ENCODE measurements around the gene ASXL1. TPM values are rescaled to one million over a fixed set of nuclear protein-coding genes. Genes with fewer than 3 reads are reported as not detected.

Gene ASXL1
- total RNA-seq, 4 donors from 2014 or later: 43.2 to 143 (median 71.8) TPM

DNA sequence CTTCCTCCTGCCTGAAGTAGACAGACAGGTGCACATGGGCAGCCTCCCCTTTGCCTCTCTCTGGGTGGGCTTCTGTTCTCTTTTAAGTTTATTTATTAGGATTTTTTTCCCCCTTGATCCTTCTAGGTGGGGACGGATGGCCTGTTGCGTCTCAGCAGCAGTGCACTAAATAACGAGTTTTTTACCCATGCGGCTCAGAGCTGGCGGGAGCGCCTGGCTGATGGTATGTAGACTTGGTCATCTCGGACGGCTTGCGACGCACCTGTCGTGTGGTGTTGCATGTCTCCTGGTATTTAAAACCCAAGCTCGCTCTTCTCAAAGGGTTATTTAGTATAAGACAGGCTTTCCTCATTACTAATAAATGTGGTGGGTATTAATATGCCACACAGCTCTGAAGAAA lies 73.3 kb downstream of the ASXL1 start:
- DNase-seq (ENCODE audit: low spot score in 2 of 2): no peak
- Histone ChIP-seq H3K27me3 (no peaks in the 10 kb centered on the region), H3K4me1 (no peaks in the 10 kb centered on the region), H3K36me3 (peaks cover 84% of the 10 kb centered on the region), H3K27ac (no peak overlapping the region), H3K4me3 (no peak overlapping the region), H3K9me3 (no peaks in the 10 kb centered on the region)
- TF ChIP-seq POLR2AphosphoS5 (IDR thresholded peaks at IDR 0.05) (no peak), EP300 (IDR thresholded peaks at IDR 0.05) (no peak), POLR2A (IDR thresholded peaks at IDR 0.05) (no peak)
- TF ChIP-seq, protein P1, sequence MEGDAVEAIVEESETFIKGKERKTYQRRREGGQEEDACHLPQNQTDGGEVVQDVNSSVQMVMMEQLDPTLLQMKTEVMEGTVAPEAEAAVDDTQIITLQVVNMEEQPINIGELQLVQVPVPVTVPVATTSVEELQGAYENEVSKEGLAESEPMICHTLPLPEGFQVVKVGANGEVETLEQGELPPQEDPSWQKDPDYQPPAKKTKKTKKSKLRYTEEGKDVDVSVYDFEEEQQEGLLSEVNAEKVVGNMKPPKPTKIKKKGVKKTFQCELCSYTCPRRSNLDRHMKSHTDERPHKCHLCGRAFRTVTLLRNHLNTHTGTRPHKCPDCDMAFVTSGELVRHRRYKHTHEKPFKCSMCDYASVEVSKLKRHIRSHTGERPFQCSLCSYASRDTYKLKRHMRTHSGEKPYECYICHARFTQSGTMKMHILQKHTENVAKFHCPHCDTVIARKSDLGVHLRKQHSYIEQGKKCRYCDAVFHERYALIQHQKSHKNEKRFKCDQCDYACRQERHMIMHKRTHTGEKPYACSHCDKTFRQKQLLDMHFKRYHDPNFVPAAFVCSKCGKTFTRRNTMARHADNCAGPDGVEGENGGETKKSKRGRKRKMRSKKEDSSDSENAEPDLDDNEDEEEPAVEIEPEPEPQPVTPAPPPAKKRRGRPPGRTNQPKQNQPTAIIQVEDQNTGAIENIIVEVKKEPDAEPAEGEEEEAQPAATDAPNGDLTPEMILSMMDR (IDR thresholded peaks at IDR 0.05): no peak
- WGBS: 96% methylated on average over 12 of the region's 12 CpGs

DNA sequence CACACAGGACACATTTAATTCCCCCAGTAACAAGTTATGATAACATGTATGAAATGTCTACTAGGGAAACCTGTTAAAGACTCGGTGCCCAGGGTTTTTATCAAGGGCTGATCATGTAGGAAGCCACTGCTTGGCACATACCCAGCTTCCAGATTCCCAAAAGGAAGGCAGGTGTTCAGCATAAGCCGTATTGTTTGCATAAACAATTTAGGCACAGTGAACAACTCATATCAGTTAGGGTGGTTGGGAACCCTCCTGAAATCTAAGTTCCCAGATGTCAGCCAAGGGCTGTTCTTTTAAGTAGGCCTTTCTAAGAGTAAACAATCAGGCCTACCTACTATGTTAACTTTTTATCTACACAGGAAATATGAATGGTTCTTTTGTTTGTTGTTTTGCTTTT lies 74.1 kb downstream of the ASXL1 start:
- Histone ChIP-seq H3K9me3 (no peaks in the 10 kb centered on the region), H3K4me3 (no peak overlapping the region), H3K4me1 (no peaks in the 10 kb centered on the region), H3K27ac (no peak overlapping the region), H3K27me3 (no peaks in the 10 kb centered on the region), H3K36me3 (peaks cover 92% of the 10 kb centered on the region)
- no peak for DNase-seq (ENCODE audit: low spot score in 2 of 2)
- TF ChIP-seq POLR2AphosphoS5 (IDR thresholded peaks at IDR 0.05): no peak
- TF ChIP-seq, protein P1 (IDR thresholded peaks at IDR 0.05): no peak
- no peak for TF ChIP-seq POLR2A (IDR thresholded peaks at IDR 0.05)
- TF ChIP-seq EP300 (IDR thresholded peaks at IDR 0.05): no peak
- 44% methylated on average over 2 of the region's 2 CpGs for WGBS

DNA sequence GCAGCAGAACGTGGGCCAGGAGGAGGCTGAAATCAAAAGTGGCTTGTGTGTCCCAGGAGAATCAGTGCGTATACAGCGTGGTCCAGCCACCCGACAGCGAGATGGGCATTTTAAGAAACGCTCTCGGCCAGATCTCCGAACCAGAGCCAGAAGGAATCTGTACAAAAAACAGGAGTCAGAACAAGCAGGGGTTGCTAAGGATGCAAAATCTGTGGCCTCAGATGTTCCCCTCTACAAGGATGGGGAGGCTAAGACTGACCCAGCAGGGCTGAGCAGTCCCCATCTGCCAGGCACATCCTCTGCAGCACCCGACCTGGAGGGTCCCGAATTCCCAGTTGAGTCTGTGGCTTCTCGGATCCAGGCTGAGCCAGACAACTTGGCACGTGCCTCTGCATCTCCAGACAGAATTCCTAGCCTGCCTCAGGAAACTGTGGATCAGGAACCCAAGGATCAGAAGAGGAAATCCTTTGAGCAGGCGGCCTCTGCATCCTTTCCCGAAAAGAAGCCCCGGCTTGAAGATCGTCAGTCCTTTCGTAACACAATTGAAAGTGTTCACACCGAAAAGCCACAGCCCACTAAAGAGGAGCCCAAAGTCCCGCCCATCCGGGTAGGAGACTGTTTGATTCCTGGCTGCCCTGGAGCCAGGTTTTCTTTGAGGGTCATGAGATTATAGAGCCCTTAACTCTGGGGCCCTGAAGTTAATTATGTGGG lies 75.3 kb downstream of the ASXL1 start:
- TF ChIP-seq, protein P1 (IDR thresholded peaks at IDR 0.05): no peak
- TF ChIP-seq EP300 (IDR thresholded peaks at IDR 0.05) (no peak), POLR2A (IDR thresholded peaks at IDR 0.05) (no peak), POLR2AphosphoS5 (IDR thresholded peaks at IDR 0.05) (no peak)
- Histone ChIP-seq H3K9me3 (no peaks in the 10 kb centered on the region), H3K36me3 (peaks cover 96% of the 10 kb centered on the region), H3K4me3 (no peak overlapping the region), H3K4me1 (no peaks in the 10 kb centered on the region), H3K27ac (no peak overlapping the region), H3K27me3 (no peaks in the 10 kb centered on the region)
- WGBS: 81% methylated on average over 19 of the region's 20 CpGs
- DNase-seq (ENCODE audit: low spot score in 2 of 2): no peak

DNA sequence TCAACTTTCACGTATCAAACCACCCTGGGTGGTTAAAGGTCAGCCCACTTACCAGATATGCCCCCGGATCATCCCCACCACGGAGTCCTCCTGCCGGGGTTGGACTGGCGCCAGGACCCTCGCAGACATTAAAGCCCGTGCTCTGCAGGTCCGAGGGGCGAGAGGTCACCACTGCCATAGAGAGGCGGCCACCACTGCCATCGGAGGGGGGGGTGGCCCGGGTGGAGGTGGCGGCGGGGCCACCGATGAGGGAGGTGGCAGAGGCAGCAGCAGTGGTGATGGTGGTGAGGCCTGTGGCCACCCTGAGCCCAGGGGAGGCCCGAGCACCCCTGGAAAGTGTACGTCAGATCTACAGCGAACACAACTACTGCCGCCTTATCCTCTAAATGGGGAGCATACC lies 76.3 kb downstream of the ASXL1 start:
- Histone ChIP-seq H3K27me3 (no peaks in the 10 kb centered on the region), H3K4me1 (no peaks in the 10 kb centered on the region), H3K4me3 (no peak overlapping the region), H3K9me3 (no peaks in the 10 kb centered on the region), H3K36me3 (peaks cover 95% of the 10 kb centered on the region), H3K27ac (no peak overlapping the region)
- TF ChIP-seq POLR2A (IDR thresholded peaks at IDR 0.05): no peak
- no peak for TF ChIP-seq EP300 (IDR thresholded peaks at IDR 0.05)
- no peak for TF ChIP-seq POLR2AphosphoS5 (IDR thresholded peaks at IDR 0.05)
- TF ChIP-seq, protein P1 (IDR thresholded peaks at IDR 0.05): no peak
- no peak for DNase-seq (ENCODE audit: low spot score in 2 of 2)
- WGBS: 89% methylated on average over 15 of the region's 19 CpGs

DNA sequence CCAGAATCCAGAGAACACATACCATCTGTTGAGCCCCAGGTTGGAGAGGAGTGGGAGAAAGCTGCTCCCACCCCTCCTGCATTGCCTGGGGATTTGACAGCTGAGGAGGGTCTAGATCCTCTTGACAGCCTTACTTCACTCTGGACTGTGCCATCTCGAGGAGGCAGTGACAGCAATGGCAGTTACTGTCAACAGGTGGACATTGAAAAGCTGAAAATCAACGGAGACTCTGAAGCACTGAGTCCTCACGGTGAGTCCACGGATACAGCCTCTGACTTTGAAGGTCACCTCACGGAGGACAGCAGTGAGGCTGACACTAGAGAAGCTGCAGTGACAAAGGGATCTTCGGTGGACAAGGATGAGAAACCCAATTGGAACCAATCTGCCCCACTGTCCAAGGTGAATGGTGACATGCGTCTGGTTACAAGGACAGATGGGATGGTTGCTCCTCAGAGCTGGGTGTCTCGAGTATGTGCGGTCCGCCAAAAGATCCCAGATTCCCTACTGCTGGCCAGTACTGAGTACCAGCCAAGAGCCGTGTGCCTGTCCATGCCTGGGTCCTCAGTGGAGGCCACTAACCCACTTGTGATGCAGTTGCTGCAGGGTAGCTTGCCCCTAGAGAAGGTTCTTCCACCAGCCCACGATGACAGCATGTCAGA lies 77.4 kb downstream of the ASXL1 start:
- DNase-seq (ENCODE audit: low spot score in 2 of 2): no peak
- WGBS: 90% methylated on average over 8 of the region's 12 CpGs
- no peak overlapping the region for H3K4me3 ChIP-seq
- H3K4me1 ChIP-seq: no peaks in the 10 kb centered on the region
- TF ChIP-seq POLR2AphosphoS5 (IDR thresholded peaks at IDR 0.05) (no peak), POLR2A (IDR thresholded peaks at IDR 0.05) (no peak), EP300 (IDR thresholded peaks at IDR 0.05) (no peak)
- TF ChIP-seq, protein P1 (IDR thresholded peaks at IDR 0.05): no peak
- no peaks in the 10 kb centered on the region for H3K27me3 ChIP-seq
- H3K9me3 ChIP-seq: no peaks in the 10 kb centered on the region
- peaks cover 88% of the 10 kb centered on the region for H3K36me3 ChIP-seq
- no peak overlapping the region for H3K27ac ChIP-seq
